HG02970 (cell line): ENCODE data around the gene UBR4.
"Not testable (repeated sequence)": the region's sequence is repeated elsewhere in the genome, so short reads cannot be mapped to it uniquely, and the experiment has no call there.

Experiments
- ATAC-seq: cut with Tn5 transposase; IDR thresholded peaks from one replicate; pipeline ENCODE4 v1.9.1; 2021; ENCODE audit warnings: mild to moderate bottlenecking, moderate library complexity, moderate number of reproducible peaks; ENCODE audit not compliant: unreplicated experiment, low FRiP score

Gene UBR4

DNA sequence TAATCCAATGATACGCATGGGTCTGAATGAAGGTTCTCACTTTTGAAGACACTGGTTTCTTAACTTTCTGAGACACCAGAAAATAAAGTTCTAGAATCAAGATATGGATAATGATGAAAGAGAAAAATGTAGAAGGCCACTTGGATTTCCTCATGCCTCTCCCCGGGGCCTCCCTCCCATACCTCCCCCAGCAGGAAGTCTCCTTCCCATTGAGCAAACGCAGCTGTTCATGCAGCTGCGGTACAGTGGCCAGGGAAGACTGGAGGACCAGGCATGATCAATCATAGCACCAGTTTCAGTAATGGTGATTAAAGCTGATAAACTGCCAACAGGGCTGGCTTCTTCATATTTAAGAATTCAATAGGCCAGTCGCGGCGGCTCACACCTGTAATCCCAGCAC, 10.9 kb upstream of the UBR4 start:
- no peak for ATAC-seq

DNA sequence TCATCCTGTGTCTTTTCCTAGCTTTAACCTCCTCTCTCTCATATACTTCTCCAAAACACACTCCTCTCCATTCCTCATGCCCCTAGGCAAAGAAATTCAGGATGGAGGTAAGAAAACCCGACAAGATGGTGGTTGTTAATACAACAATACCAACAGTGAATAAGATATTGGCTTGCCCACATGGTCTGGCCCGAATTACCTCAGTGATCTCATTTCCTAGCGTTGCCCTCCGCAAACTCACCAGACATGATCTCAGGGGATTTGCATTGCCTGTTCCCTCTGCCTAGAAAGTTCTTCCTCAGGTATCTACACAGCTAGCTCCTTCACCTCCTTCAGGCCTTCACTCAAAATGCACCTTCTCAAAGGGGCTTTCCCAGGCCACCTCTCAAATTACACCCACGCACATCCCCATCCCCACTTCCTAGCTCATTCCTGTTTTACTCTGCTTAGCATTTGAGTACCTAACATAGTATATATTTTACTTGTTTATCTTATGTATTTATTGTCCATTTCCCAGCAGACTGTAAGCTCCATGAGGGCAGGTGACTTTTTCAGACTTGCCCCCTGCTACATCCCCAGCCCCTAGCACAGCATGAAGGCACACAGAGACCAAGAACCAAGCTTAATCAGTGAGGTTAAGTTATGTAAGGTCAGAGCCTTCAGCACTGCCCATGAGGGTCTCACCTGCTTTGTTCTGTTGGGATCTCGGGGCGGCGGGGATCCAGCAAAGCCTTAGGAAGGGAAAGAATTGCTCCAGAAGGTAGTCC, 10.2 kb upstream of the UBR4 start:
- ATAC-seq, result no peak

DNA sequence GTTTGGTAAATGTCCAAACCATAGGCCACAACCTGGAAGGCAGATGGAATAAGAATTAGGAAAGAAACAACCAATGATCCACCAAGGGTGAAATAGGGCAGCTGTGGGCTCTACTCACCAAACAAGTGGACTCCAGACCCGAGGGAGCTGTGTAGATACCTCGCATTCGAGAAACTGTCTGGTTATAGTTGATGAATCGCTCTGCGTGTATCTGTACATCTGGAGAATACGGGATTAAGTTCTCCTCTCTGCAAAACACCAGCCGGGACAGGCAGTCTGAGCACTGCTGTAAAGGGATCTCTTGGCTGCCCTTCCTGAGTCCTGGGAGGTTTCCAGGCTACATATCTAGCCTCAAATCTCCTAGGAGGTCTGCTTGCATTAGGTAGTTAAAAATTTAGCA, 9.4 kb upstream of the UBR4 start:
- ATAC-seq, result no peak

DNA sequence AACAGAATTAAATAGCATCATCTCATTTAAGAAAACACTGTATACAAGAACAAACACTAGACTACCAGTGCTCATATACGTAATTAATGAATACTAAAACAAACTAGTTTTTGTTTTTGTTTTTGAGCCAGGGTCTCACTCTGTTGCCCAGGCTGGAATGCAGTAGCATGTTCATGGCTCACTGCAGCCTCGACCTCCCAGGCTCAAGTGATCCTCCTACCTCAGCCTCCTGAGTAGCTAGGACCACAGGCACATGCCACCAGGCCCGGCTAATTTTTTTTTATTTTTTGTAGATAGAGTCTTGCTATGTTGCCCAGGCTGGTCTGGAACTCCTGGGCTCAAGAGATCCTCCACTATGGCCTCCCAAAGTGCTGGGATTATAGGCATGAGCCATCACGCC, 6.5 kb upstream of the UBR4 start:
- not testable (repeated sequence) for ATAC-seq

DNA sequence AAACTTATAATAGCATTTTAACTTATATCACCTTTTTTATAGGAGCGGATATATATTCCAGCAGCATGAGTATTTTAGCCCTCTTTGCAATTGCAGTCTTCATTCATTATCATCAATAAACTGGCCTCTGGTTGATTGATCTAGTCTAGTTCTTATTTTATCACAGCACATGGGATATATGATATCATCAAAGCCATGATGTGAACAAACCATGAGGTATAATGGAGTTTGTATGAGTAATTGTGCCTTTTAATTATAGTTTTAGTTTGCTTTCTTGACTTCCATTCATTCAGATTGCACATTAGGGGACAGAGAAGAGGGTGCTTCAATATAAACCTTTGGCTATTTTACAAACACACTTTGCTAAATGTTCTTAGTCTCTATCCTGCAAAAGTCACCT, 3.5 kb upstream of the UBR4 start:
- no peak for ATAC-seq

DNA sequence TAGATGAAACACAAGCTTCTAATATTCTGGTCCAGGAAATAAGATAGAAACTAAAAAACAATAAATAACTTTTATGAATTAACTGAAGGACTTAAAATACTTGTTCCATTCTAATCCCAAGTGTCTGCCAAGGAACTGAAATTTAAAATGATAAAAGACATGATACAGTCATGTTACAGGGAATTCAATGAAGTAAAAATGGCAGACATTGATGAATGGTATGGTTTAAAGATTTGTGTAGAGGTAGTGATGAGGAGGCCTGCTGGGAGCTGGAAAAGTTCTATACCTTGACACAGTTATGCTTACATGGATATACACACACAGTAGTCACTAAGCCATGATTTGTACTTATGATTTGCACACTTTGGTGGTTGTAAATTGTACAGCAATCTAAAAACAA, 2.1 kb upstream of the UBR4 start:
- ATAC-seq, result no peak

DNA sequence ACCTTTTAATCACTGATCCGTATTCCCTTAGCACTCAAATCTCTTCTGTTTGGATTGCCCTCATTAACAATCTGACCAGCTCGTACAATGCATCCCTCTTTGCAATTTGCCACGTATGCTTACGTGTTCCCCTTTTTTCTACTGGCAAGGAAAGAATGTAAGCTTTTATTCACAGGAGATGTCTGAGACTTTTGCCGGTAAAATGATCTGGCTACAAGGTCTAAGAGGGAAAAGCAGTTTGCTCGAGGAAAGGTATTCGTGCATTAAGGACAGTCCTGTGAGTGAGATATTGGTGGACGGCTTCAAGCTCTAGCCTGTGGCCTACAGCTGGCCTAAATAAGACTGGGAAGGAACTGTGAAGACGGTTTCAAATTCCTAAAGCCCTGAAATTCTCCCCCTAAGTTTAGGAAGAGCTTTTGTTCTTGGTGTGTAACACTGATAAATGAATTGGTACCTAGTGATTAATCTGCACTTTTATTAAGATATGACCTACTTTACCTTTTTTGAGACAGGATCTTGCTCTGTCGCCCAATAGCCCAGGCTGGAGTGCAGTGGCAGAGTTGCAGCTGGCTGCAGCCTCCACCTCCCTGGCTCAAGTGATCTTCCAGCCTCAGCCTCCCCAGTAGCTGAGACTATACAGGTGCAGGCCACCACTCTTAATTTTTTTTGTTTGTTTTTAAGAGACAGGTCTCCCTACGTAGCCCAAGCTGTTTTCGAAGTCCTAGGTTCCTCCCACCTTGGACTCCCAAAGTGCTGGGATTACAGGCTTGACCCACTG, 895 bp upstream of the UBR4 start:
- no peak for ATAC-seq

DNA sequence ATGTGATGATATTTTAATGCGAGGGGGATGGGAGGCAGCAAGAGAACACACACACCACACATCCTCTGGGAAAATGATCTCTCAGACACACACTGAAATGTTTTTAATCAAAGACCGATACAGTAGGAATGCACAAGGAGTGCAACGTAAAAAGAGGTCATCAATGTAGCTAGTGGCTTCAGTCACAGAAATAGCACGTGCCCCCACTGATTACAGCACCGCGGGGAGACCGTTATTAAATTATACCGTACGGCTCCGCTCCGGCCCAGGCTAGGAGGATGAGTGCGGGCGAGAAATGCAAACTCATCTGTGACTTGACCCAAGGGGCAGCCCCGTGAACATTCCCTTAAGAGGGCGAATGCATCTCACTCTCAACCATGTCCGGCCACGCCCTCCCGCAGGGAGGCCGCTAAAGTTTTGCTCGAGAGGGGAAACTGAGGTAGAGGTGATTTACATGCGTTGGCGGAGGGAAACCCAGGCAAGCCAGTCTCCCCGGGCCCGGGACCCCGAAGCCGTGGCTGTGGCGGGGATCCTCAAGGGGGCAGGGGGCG, 552 bp downstream of the UBR4 start:
- peak; percentile 50 for ATAC-seq

DNA sequence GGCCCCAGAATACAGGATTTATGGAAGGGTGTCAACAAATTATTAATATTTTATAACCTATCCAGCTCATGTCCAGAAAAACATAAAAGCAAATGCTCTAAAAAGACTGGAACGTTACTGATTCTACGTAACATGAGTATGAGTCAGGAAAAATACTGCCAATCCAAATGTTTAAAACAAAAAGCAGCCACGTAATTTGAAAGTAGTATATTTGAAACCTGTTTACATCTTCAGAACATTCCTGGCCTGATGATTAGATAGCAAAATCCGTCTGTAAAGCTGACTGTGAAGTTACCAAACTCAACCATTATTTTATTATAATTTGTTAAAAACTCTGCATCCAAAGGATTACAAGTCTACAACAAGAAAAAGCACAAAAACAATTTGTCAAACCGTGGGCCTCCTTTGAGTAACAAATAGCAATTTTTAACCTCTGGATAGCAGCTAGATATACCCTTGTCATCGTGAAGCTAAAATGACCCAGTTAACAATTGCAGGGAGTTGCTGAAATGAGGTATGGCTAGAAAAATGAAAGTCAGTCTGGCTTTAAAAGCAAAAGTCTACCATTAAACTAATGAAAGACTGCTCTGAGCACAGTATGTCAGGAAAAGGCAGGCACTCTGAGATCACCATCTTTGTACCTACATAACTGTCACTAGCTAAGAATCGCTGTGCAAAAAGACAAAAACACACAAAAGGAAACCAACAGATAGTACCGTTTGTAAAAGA, 1.2 kb downstream of the UBR4 start:
- ATAC-seq, result no peak

DNA sequence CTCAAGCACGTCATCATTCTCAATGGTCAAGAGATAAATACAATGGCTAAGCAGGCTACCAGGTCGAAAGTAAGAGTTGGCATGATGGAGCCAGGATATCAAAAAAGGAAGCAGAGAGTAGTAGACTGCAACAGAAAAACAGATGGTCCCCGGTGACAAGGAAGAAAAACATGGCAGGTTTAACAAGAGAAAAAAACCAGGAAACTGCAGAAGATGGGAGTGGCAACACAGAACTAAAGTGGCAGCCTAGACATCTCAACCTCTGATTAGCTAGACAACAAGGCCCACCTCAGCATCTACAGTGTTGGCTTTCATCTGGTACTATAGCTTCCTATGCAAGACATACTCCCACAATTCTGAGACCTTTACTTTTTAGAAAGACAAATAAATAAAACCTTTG, 3.1 kb downstream of the UBR4 start:
- no peak for ATAC-seq

DNA sequence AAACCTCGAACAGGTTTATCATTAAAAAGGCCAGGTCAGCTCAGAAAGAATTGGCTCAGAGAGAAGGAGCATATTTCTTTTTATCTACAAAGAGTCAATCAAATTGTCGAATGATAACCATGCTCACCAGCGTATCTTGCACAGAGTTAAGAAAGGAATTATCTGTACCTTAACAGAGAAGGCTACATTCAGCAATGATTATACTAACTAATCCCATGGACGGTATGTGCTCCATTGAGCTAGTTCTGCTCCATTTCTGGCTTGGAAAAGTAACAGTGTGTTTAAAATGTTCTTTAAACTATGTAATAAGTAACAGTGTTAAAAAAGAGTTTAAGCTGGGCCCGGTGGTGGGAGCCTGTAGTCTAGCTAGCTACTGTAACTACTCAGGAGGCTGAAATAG, 4.2 kb downstream of the UBR4 start:
- ATAC-seq, result no peak

DNA sequence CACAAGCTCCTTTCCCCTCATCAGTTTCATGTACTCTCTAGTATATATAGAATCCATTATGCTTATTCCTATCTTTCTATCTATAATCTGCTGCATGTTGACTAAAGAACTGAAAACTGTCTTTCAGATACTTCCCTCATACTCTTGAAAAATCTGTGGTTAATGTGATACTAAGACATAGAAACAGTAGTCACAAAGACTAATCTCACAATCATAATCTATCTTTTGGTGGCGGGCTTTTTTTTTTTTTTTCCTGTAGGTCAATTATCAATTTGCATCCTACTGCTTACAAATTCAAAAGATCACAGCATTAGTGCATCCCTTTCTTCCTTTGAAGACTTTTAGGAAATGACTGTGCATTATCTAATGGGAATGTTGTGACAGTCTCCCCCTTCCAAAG, 4.7 kb downstream of the UBR4 start:
- no peak for ATAC-seq

DNA sequence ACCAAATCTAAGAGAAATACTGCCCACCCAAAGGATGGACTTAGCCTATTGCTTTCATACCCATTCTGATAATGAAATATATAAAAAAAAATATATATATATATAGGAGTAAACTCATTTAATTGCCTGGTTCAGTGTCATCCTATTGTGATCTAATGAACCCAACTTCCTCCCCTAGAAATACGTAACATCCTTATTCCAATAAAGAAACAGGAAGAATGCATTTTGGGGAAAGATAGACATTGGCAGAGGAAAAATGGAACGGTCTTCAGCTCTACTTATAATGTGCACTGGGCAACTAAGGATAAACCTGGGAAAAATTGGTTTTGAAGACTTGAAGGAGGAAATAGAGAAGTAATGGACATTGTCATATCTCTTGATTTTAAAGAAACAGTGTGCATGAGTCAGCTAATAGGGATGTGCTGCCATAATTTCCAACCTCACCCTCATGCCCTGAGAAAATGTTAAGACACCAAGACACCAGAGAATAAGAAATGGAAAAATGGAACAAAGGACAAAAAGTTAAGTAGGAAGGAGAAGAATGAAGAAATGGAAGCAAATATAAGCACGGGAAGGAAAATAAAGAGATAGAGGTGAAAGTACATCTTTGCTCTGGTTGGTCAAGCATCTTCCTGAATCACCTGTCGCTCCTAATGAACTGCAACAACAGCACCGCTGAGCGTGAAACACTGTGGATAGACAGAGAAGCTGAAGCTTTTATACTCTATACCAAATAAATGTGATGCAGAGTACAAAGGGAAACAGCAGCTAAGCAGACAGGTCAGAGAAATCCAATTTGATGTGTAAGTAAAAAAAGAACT, 5.4 kb downstream of the UBR4 start:
- no peak for ATAC-seq

DNA sequence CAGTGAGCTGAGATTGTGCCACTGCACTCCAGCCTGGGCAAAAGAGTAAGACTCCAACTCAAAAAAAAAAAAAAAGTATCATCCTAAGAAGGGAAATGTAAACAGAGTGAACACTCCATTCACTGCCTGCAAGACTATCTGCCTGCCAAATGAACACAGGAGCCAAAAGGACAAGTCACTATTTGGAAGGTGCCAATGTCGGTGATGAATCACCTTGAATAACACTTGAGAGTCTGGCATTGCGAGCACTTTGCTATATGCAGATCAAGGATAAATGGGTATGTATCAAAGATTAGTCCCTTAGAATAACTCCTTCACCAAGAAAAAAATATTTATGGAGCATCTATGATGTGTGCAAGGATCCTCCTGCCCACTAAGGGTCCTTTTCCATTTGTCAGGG, 6.6 kb downstream of the UBR4 start:
- no peak for ATAC-seq

DNA sequence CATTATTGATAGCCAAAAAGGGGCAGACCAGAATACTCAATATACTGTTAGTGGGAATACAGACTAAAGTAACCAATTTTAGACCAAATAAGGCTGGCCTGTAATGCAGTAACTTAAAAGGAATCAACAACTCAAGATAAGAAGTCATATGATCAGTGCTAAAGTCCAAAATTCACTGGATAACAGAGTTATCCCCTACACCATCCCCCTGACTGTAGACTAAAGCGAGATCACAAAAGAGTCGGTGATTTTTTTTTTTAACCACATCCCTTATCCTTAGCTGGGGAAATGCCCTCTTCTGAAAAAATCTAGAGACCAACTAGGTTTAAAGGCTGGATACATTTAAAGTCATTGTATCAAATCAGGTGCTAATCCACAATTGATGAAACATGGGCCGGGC, 7.7 kb downstream of the UBR4 start:
- ATAC-seq, result no peak

DNA sequence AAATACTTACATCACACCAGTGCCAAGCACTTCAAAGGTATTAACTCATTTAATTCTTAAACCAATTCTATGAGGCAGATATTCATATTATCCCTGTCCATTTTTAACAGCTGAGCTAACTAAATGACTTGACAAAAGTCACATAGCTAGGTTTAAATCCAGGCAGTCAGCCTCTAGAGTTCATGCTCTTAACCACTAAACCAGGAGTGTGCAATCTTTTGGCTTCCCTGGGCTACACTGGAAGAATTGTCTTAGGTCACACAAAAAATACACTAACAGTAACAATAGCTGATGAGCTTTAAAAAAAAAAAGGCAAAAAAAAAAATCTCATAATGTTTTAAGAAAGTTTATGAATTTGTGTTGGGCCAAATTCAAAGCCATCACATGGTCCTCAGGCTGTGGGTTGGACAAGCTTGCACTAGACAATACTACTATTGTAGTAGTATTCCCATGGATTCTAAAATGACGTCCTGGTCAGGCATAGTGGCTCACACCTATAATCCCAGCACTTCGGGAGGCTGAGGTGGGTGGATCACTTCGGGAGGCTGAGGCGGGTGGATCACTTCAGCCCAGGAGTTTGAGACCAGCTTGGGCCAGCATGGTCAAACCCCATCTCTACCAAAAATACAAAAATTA, 10.0 kb downstream of the UBR4 start:
- no peak for ATAC-seq

DNA sequence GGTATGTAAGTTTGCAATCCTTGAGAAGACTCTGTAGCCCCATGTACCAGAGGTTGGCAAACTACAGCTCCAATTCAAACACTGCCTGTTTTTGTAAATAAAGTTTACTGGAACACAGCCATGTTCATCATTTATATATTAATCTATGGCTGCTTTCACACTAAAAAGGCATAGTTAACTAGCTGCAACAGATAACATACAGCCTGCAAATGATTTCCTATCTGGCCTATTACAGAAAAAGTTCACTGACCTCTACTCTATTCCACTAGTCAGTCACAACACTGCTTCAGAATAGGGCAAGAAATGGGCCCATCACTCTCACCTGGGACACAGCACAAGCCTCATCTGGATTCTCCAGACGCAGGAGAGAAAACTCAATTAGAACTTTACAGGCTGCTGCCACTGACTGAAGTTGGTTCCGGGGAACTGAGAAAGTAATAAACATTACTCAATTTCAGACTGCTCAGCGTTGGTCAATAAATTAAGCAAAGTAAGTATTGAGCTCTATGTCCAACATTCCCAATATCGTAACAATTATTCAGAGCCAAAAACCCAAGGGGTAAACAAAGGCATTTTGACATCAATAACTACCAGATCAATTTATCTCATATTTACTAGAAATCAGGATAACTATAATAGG, 10.6 kb downstream of the UBR4 start:
- ATAC-seq, result no peak

DNA sequence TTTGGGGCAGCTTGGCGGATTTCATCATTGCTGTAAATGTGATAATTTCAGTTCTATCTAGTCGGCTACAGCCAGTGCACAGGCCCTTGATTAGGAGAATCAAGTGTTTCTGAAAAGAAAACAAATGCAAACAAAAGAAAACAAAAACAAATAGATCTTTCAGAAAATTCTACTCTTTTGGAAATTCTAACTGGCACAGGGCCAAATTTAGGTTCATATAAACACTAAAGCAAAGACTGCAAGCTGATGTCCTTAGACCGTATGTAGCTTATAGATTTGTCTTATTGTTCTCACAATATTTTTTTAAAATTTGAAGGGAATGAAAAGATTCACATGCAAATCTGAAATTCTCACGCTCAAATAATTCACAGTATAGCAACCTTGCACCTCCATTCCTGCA, 11.2 kb downstream of the UBR4 start:
- no peak for ATAC-seq

DNA sequence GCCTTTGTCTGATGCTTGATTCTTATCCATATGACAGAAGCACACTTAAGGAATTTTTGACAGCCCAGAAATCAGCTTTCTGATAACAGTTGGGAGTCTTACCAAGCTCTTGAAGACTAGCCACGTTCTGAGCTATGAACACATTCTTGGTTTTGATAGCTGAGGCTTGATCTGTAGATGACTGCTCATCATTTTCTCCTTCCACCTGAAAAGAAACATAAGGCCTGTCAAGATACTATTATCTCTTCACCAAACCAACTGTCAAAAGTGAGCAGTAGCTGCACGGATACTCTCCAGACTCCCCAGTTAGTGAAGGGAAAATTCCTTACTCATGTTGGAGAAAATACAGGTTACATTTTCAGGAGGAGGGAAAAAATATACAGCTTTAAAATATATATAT, 12.2 kb downstream of the UBR4 start:
- no peak for ATAC-seq
